HL-60 (cell line): Measurements from ENCODE around the gene SIGLECL1.

Experiments
- DNase-seq, 2 experiments: peaks; one replicate each; pipeline ENCODE4 v3.0.0-alpha.2; 2010 to 2020; ENCODE audit warnings: low read depth in 1 of 2, low spot score in 1 of 2
- H3K27ac ChIP-seq: fragments of 250-450 bp; sonication (Bioruptor Pico); replicated peaks from 2 replicates; pipeline ENCODE4 v1.5.1; 2020; ENCODE audit warnings: mild to moderate bottlenecking, moderate library complexity
- H3K27me3 ChIP-seq: fragments of 250-450 bp; sonication (Bioruptor Pico); 2 replicates; pipeline ENCODE4 v1.5.1; 2021; ENCODE audit warnings: mild to moderate bottlenecking, moderate library complexity; ENCODE audit not compliant: insufficient read depth, poor library complexity, severe bottlenecking
- H3K4me3 ChIP-seq: replicated peaks from 2 replicates; pipeline ENCODE4 v1.5.1; 2011; ENCODE audit warnings: mild to moderate bottlenecking, control low read depth, low read length; ENCODE audit not compliant: insufficient read depth
- CTCF ChIP-seq: IDR thresholded peaks from one replicate; pipeline ENCODE4 v1.5.1; 2011; ENCODE audit warnings: low read length, control low read depth, inconsistent platforms; ENCODE audit not compliant: insufficient read depth
- GABPA ChIP-seq: IDR thresholded peaks from 2 replicates; pipeline ENCODE4 v1.6.1; 2012; ENCODE audit warnings: low read depth
- POLR2AphosphoS5 ChIP-seq: IDR thresholded peaks from 2 replicates; pipeline ENCODE4 v1.6.1; 2012; ENCODE audit warnings: low read depth
- REST ChIP-seq: IDR thresholded peaks from 2 replicates; pipeline ENCODE4 v1.6.1; 2012; ENCODE audit warnings: low read depth; ENCODE audit not compliant: insufficient replicate concordance
- SPI1 ChIP-seq: IDR thresholded peaks from 2 replicates; pipeline ENCODE4 v1.6.1; 2012; ENCODE audit warnings: low read depth, mild to moderate bottlenecking, borderline replicate concordance

Gene SIGLECL1

DNA sequence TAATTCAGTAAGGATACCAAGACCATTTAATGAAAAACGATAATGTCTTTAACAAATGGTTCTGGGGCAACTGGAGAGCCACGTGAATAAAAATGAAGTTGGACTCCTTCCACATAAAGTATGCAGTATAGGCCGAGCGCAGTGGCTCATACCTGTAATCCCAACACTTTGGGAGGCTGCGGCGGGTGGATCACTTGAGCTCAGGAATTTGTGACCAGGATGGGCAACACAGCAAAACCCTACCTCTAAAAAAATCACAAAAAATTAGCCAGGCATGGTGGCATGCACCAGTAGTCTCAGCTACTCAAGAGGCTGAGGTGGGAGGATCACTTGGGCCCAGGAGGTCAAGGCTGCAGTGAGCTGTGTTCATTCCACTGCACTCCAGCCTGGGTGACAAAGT, 46.6 kb upstream of the SIGLECL1 start:
- no peak for TF ChIP-seq GABPA
- no peak for TF ChIP-seq SPI1
- no peak for TF ChIP-seq POLR2AphosphoS5
- TF ChIP-seq REST = no peak
- TF ChIP-seq CTCF = no peak
- Histone ChIP-seq H3K27ac (no peak overlapping the region), H3K4me3 (no peak overlapping the region), H3K27me3 (no peaks in the 10 kb centered on the region)
- DNase-seq = no peak

- no peaks in the 10 kb centered on the region for H3K27me3 ChIP-seq
- no peak overlapping the region for H3K4me3 ChIP-seq
- DNase-seq = no peak
- no peak overlapping the region for H3K27ac ChIP-seq
- TF ChIP-seq GABPA (no peak), POLR2AphosphoS5 (no peak), CTCF (no peak), SPI1 (no peak), REST (no peak)
These were observed 43.1 kb upstream of the SIGLECL1 start for GRCh38 chr19:51207747-51208146.

DNA sequence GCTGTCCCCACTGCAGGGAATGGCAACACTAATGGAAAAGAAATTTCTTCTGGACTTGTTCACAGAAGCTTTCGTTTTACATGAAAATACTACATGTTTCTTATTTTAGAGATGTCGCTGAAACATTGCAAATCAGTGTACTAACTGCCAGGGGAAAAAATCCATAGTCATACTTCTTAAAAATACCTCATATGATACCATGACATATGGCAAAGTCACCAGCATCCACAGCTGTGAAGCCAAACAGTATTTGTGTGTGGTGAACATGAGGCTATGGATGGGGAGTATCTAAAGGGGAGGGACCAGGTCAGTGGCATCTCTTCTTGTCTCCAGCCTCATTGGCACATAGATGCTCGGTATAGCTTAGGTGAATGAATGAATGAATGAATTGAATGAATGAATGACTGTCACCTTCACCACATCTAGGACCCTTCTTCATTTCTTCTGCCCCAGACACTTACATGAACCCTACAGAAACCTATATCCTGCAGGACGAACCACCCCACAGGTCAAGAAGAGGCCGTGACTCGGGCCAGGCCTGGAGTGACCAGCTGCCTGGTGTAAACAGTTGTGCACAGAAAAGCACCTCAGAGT, 40.6 kb upstream of the SIGLECL1 start:
- no peak for TF ChIP-seq GABPA
- no peak for TF ChIP-seq REST
- no peak for TF ChIP-seq CTCF
- TF ChIP-seq SPI1 = no peak
- TF ChIP-seq POLR2AphosphoS5 = no peak
- H3K27ac ChIP-seq = peak overlapping the region; percentile 76
- no peaks in the 10 kb centered on the region for H3K27me3 ChIP-seq
- no peak overlapping the region for H3K4me3 ChIP-seq
- no peak for DNase-seq
